ENCODE measurements around the gene KCTD6. TPM values are rescaled to one million over a fixed set of nuclear protein-coding genes. Genes with fewer than 3 reads are reported as not detected.
A peak's percentile ranks its signal among the peaks of the same experiment; 100 is the strongest.

Gene KCTD6
- total and polyA plus RNA-seq, 7 experiments from 2014 or later: 4.1 to 14.2 (median 10.3) TPM

- Mint-ChIP-seq H3K4me3 (no peak overlapping the region), H3K27me3 (peaks cover 0 to 73% (median 0%) of the 10 kb centered on the region in 5 donors), H3K4me1 (peaks cover 0 to 16% (median 0%) of the 10 kb centered on the region in 7 donors), H3K9me3 (peaks cover 0 to 8% (median 0%) of the 10 kb centered on the region in 11 donors), H3K36me3 (peaks cover 0 to 4% (median 0%) of the 10 kb centered on the region in 5 donors), H3K27ac (no peak overlapping the region)
- peak; percentile 43 for ATAC-seq
- Histone ChIP-seq H3K9me3 (ENCODE audit: control insufficient read depth in 2 of 3, low read length in 3 of 3) (no peaks in the 10 kb centered on the region), H3K27ac (ENCODE audit: low read depth, low read length) (no peak overlapping the region), H3K27me3 (ENCODE audit: control insufficient read depth in 2 of 2, insufficient read depth in 2 of 2, low read length in 2 of 2) (no peaks in the 10 kb centered on the region), H3K36me3 (ENCODE audit: control insufficient read depth in 2 of 3, insufficient read depth in 3 of 3, low read length in 3 of 3) (no peaks in the 10 kb centered on the region), H3K4me1 (ENCODE audit: control insufficient read depth in 2 of 2, insufficient read depth in 2 of 2, low read length in 2 of 2) (no peaks in the 10 kb centered on the region), H3K4me3 (ENCODE audit: low read length) (no peak overlapping the region)
- no peak for DNase-seq
- intact Hi-C loops (cut with micrococcal nuclease): no loop called here
- CTCF ChIA-PET: no interaction called here
- POLR2A ChIA-PET: interaction anchor here (0.7 kb wide), 1 partner anchor 382 kb away, joined by 3 read pairs; no protein-coding TSS in a partner anchor
These were observed 7.7 kb upstream of the KCTD6 start for GRCh38 chr3:58484045-58484721.

GRCh38 chr3:58484722-58485069, 7.2 kb upstream of the KCTD6 start:
- intact Hi-C loops (cut with micrococcal nuclease): no loop called here
- Histone ChIP-seq H3K4me3 (ENCODE audit: low read length) (no peak overlapping the region), H3K36me3 (ENCODE audit: control insufficient read depth in 2 of 3, insufficient read depth in 3 of 3, low read length in 3 of 3) (no peaks in the 10 kb centered on the region), H3K27me3 (ENCODE audit: control insufficient read depth in 2 of 2, insufficient read depth in 2 of 2, low read length in 2 of 2) (no peaks in the 10 kb centered on the region), H3K9me3 (ENCODE audit: control insufficient read depth in 2 of 3, low read length in 3 of 3) (no peaks in the 10 kb centered on the region), H3K4me1 (ENCODE audit: control insufficient read depth in 2 of 2, insufficient read depth in 2 of 2, low read length in 2 of 2) (no peaks in the 10 kb centered on the region), H3K27ac (ENCODE audit: low read depth, low read length) (no peak overlapping the region)
- no peak overlapping the region for H3K27ac Mint-ChIP-seq
- POLR2A ChIA-PET: no interaction called here
- CTCF ChIA-PET: no interaction called here
- peaks cover 0 to 73% (median 0%) of the 10 kb centered on the region in 5 donors for H3K27me3 Mint-ChIP-seq
- H3K9me3 Mint-ChIP-seq: peaks cover 0 to 8% (median 0%) of the 10 kb centered on the region in 11 donors
- H3K4me1 Mint-ChIP-seq: peaks cover 0 to 16% (median 1%) of the 10 kb centered on the region in 7 donors
- DNase-seq: no peak
- ATAC-seq: no peak
- H3K4me3 Mint-ChIP-seq: no peak overlapping the region
- H3K36me3 Mint-ChIP-seq: peaks cover 0 to 4% (median 0%) of the 10 kb centered on the region in 5 donors

DNA sequence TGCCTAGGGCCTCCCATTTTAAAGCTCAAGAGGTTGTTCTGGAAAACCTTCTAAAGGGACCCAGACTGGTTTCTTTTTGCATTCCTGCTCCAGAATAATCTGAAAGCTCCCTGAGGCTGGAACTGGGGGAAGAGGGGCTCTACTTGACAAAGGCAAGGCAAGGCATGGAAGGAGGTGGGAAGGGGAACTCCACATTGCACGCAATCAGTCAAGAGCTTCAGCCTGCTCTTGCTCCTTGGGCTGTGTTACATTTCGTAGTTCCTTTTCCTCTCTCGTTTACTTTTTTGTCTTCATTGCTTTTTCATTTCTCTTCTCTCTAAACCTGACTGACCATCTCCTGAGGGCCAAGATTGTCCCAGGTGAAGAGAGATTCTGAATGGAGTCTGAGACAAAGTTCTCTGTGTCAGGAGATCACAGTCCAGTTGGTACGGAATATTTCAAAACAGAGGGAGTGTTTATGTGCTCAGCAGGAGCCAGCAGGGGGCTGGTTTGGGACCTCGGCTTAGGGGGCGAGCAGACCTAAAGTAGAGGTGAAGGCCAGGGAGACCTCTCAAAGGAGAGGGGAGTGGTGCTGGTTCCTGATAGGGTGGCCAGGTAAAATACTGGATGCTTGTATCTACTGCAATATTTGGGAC, 6.0 kb upstream of the KCTD6 start:
- no peak for ATAC-seq
- no peak overlapping the region for H3K4me3 Mint-ChIP-seq
- CTCF ChIA-PET: interaction anchor here (1.5 kb wide), 1 partner anchor 164 kb away, joined by 3 read pairs; no protein-coding TSS in a partner anchor
- Histone ChIP-seq H3K27me3 (ENCODE audit: control insufficient read depth in 2 of 2, insufficient read depth in 2 of 2, low read length in 2 of 2) (no peaks in the 10 kb centered on the region), H3K27ac (ENCODE audit: low read depth, low read length) (no peak overlapping the region), H3K36me3 (ENCODE audit: control insufficient read depth in 2 of 3, insufficient read depth in 3 of 3, low read length in 3 of 3) (no peaks in the 10 kb centered on the region), H3K4me3 (ENCODE audit: low read length) (no peak overlapping the region), H3K9me3 (ENCODE audit: control insufficient read depth in 2 of 3, low read length in 3 of 3) (no peaks in the 10 kb centered on the region), H3K4me1 (ENCODE audit: control insufficient read depth in 2 of 2, insufficient read depth in 2 of 2, low read length in 2 of 2) (no peaks in the 10 kb centered on the region)
- H3K4me1 Mint-ChIP-seq: peaks cover 0 to 19% (median 11%) of the 10 kb centered on the region in 7 donors
- peaks cover 0 to 5% (median 0%) of the 10 kb centered on the region in 11 donors for H3K9me3 Mint-ChIP-seq
- POLR2A ChIA-PET: no interaction called here
- DNase-seq: no peak
- H3K36me3 Mint-ChIP-seq: peaks cover 0 to 1% (median 0%) of the 10 kb centered on the region in 5 donors
- intact Hi-C loops (cut with micrococcal nuclease): no loop called here
- peaks cover 0 to 71% (median 0%) of the 10 kb centered on the region in 5 donors for H3K27me3 Mint-ChIP-seq
- H3K27ac Mint-ChIP-seq: no peak overlapping the region

- Mint-ChIP-seq H3K4me1 (peaks cover 4 to 24% (median 16%) of the 10 kb centered on the region in 7 donors), H3K36me3 (no peaks in the 10 kb centered on the region), H3K27me3 (peaks cover 0 to 62% (median 0%) of the 10 kb centered on the region in 5 donors), H3K9me3 (peaks cover 0 to 1% (median 0%) of the 10 kb centered on the region in 11 donors), H3K4me3 (no peak overlapping the region), H3K27ac (peak overlapping the region in 1 of 9 donors; percentile 6)
- H3K9me3 ChIP-seq (ENCODE audit: control insufficient read depth in 2 of 3, low read length in 3 of 3): no peaks in the 10 kb centered on the region
- ATAC-seq (peak; percentile 8), DNase-seq (no peak)
- no peaks in the 10 kb centered on the region for H3K27me3 ChIP-seq (ENCODE audit: control insufficient read depth in 2 of 2, insufficient read depth in 2 of 2, low read length in 2 of 2)
- peaks cover 0 to 3% of the 10 kb centered on the region in 2 donors for H3K4me1 ChIP-seq (ENCODE audit: control insufficient read depth in 2 of 2, insufficient read depth in 2 of 2, low read length in 2 of 2)
- ChIA-PET CTCF (no interaction called here), POLR2A (no interaction called here)
- intact Hi-C loops (cut with micrococcal nuclease): no loop called here
- H3K36me3 ChIP-seq (ENCODE audit: control insufficient read depth in 2 of 3, insufficient read depth in 3 of 3, low read length in 3 of 3): no peaks in the 10 kb centered on the region
- no peak overlapping the region for H3K27ac ChIP-seq (ENCODE audit: low read depth, low read length)
- H3K4me3 ChIP-seq (ENCODE audit: low read length): no peak overlapping the region
These were observed 4.6 kb upstream of the KCTD6 start for GRCh38 chr3:58487140-58487886.

- no peaks in the 10 kb centered on the region for H3K27me3 ChIP-seq (ENCODE audit: control insufficient read depth in 2 of 2, insufficient read depth in 2 of 2, low read length in 2 of 2)
- intact Hi-C loops (cut with micrococcal nuclease): no loop called here
- peaks cover 0 to 1% (median 0%) of the 10 kb centered on the region in 11 donors for H3K9me3 Mint-ChIP-seq
- H3K4me1 ChIP-seq (ENCODE audit: control insufficient read depth in 2 of 2, insufficient read depth in 2 of 2, low read length in 2 of 2): peaks cover 15 to 18% of the 10 kb centered on the region in 2 donors
- ChIA-PET POLR2A (no interaction called here), CTCF (no interaction called here)
- H3K36me3 ChIP-seq (ENCODE audit: control insufficient read depth in 2 of 3, insufficient read depth in 3 of 3, low read length in 3 of 3): no peaks in the 10 kb centered on the region
- no peak overlapping the region for H3K4me3 Mint-ChIP-seq
- no peaks in the 10 kb centered on the region for H3K9me3 ChIP-seq (ENCODE audit: control insufficient read depth in 2 of 3, low read length in 3 of 3)
- peaks cover 0 to 1% (median 0%) of the 10 kb centered on the region in 5 donors for H3K36me3 Mint-ChIP-seq
- H3K27ac ChIP-seq (ENCODE audit: low read depth, low read length): no peak overlapping the region
- DNase-seq (no peak), ATAC-seq (no peak)
- no peak overlapping the region for H3K4me3 ChIP-seq (ENCODE audit: low read length)
- H3K27me3 Mint-ChIP-seq: peaks cover 0 to 64% (median 0%) of the 10 kb centered on the region in 5 donors
- peaks cover 20 to 37% (median 32%) of the 10 kb centered on the region in 7 donors for H3K4me1 Mint-ChIP-seq
- H3K27ac Mint-ChIP-seq: peak overlapping the region in 2 of 9 donors; percentile 32 to 87
These were observed 2.9 kb upstream of the KCTD6 start for GRCh38 chr3:58488967-58489366.

DNA sequence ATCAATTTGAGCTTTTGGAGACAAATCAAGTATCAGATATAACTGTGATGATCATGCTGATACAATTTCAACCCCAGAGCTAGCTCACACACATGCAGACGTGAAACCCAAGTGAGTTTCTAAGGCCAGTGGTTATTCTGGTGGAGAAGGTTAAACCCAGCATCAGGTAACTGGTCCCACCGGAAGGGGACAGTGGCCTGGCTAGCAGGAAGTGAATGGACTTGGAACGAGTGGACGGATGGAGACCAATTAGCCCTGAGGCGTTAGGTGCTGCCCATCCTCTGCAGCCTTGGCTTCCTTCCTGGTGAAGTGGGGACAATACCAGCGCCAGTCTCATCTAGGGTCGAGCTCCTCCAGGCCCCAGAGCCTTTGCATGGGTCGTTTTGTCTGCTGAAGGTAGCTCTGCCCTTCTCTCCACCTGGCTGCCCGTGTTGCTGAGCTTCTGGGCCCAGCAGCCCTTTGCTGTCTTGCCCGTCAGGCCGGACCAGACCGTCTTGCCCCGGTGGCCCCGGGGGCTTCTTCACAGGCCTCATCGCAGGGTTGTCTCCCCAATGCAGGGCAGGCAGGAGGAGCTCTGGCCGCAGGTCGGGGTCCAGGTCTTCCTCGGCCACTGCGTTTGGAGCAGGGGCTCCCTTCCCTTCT, 915 bp upstream of the KCTD6 start:
- POLR2A ChIA-PET: interaction anchor here (0.7 to 3.9 kb wide), 8 partner anchors 18 to 184 kb away, joined by 3 to 26 read pairs (median 4); partner anchors contain the start of genes HTD2, PDHB, PXK and RPP14
- Histone ChIP-seq H3K4me1 (ENCODE audit: control insufficient read depth in 2 of 2, insufficient read depth in 2 of 2, low read length in 2 of 2) (peaks cover 22 to 25% of the 10 kb centered on the region in 2 donors), H3K27ac (ENCODE audit: low read depth, low read length) (peak overlapping the region; percentile 50), H3K4me3 (ENCODE audit: low read length) (peak overlapping the region; percentile 29), H3K27me3 (ENCODE audit: control insufficient read depth in 2 of 2, insufficient read depth in 2 of 2, low read length in 2 of 2) (no peaks in the 10 kb centered on the region), H3K9me3 (ENCODE audit: control insufficient read depth in 2 of 3, low read length in 3 of 3) (no peaks in the 10 kb centered on the region), H3K36me3 (ENCODE audit: control insufficient read depth in 2 of 3, insufficient read depth in 3 of 3, low read length in 3 of 3) (no peaks in the 10 kb centered on the region)
- CTCF ChIA-PET: interaction anchor here (0.7 to 2.1 kb wide), 7 partner anchors 39 to 483 kb away, joined by 3 to 12 read pairs (median 5); partner anchors contain the start of genes HTD2 and RPP14
- Mint-ChIP-seq H3K4me1 (peaks cover 32 to 56% (median 52%) of the 10 kb centered on the region in 7 donors), H3K27me3 (peaks cover 0 to 53% (median 0%) of the 10 kb centered on the region in 5 donors), H3K9me3 (peaks cover 0 to 1% (median 0%) of the 10 kb centered on the region in 11 donors), H3K36me3 (peaks cover 0 to 1% (median 0%) of the 10 kb centered on the region in 5 donors), H3K4me3 (peak overlapping the region; percentile 53 to 95 (median 75)), H3K27ac (peak overlapping the region in 8 of 9 donors; percentile 79 to 91 (median 88))
- DNase-seq: peak in 3 of 9 donors; percentile 3 to 11 (median 9)
- no peak for ATAC-seq
- intact Hi-C loops (cut with micrococcal nuclease): loop anchor here (1.0 to 5.0 kb wide), 11 partner anchors 20 to 1264 kb away; partner anchors contain the start of genes PXK (in 2 of the 2), ABHD6 (in 1 of the 2), APPL1 (in 1 of the 2) and FLNB (in 1 of the 2)
